GM12873 (cell line): ENCODE data around the gene JMJD6.

ENCODE experiments used
- CTCF ChIP-seq: IDR thresholded peaks from 2 replicates; pipeline ENCODE4 v1.5.1; 2012; ENCODE audit warnings: low read depth, mild to moderate bottlenecking, moderate library complexity, low read length, control low read depth; ENCODE audit not compliant: insufficient read depth; ENCODE audit errors: missing control alignments

Gene JMJD6

GRCh38 chr17:76707985-76708807 lies 18.2 kb downstream of the JMJD6 start:
- peak; percentile 24 for TF ChIP-seq CTCF

GRCh38 chr17:76706817-76707216 lies 19.6 kb downstream of the JMJD6 start:
- no peak for TF ChIP-seq CTCF

- no peak for TF ChIP-seq CTCF
Observed at GRCh38 chr17:76704805-76705204, 21.6 kb downstream of the JMJD6 start.

- no peak for TF ChIP-seq CTCF
Observed at GRCh38 chr17:76702941-76703637, 23.3 kb downstream of the JMJD6 start.

GRCh38 chr17:76702076-76702475 lies 24.3 kb downstream of the JMJD6 start:
- no peak for TF ChIP-seq CTCF

- TF ChIP-seq CTCF, result no peak
Observed at GRCh38 chr17:76701471-76701967, 24.9 kb downstream of the JMJD6 start.
